Fibroblast of skin of left quadriceps (primary cell): ENCODE measurements around the gene SIGLEC7.

Source experiments
- DNase-seq, 2 experiments: peaks; one replicate each; pipeline ENCODE4 v3.0.0-alpha.2; 2013; ENCODE audit warnings: low read depth in 2 of 2

Gene SIGLEC7

DNA sequence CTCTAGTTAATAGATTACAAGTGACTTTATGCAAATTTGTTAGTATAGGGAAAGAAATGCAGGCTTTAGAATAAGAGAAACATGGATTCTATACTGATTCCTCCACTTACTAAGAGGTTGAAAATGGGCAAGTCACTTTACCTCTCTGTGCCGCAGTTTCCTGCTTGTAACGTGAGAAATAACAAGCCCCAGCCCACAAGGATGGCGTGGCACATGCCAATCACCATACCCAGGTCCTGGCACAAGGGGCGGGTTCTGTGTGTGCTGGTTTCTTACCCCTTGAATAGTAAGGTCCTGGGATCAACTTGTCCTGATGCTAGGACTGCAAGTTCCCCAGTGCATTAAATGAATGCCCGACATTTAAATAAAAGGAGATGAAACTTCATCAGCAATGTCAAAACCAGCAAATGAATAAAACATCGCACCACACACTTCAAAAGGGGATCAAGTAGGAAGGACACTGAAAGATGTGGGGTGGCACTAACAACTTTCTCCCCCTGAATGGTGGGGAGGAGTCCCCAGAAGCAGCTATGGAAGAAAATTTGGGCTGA lies 25.3 kb upstream of the SIGLEC7 start:
- no peak for DNase-seq

- no peak for DNase-seq
These were observed 23.0 kb upstream of the SIGLEC7 start for GRCh38 chr19:51119101-51119500.

GRCh38 chr19:51119611-51120010 lies 22.5 kb upstream of the SIGLEC7 start:
- no peak for DNase-seq

- DNase-seq = no peak
These were observed 21.9 kb upstream of the SIGLEC7 start for GRCh38 chr19:51120160-51120559.

GRCh38 chr19:51121257-51121656 lies 20.8 kb upstream of the SIGLEC7 start:
- DNase-seq = no peak

GRCh38 chr19:51122112-51122981 lies 19.8 kb upstream of the SIGLEC7 start:
- DNase-seq = no peak

DNA sequence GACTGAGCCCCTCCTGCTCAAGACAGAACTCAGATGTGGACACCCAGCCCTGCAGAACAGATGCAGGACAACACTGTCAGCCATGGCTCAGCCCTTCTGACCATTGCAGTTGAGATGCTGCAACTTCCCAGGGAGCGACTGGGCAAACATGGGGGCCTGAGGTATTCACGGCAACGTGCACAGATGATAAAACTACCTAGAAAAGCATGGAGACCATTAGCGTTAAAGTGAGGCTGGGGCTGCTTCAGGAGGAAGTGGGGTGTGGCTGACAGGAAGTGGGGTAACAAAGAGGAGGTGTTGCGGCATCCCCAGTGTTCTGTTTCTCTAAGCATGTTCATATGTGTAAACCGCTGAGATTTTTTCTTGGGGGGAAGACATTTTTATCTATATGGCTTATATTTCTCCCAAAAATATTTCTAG lies 18.7 kb upstream of the SIGLEC7 start:
- DNase-seq = no peak

DNA sequence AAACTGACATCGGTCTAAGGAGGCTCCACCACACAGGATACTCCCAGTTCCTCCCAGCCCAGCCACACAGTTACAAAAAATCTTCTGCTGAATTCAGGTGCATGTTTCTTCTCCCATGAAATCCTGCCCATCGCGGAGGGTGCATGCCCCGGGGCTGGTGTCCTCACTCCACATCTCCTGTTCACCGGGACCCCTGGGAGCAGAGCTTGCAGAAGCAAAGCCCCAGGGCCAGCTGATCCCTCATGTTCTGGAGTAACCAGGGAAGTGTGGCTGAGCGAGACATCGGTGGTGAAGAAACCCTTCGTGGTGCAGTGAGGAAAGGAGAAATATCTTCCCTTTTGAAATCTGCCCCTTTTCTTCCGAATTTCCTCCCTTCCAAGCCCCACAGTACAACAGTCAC lies 18.3 kb upstream of the SIGLEC7 start:
- no peak for DNase-seq

DNA sequence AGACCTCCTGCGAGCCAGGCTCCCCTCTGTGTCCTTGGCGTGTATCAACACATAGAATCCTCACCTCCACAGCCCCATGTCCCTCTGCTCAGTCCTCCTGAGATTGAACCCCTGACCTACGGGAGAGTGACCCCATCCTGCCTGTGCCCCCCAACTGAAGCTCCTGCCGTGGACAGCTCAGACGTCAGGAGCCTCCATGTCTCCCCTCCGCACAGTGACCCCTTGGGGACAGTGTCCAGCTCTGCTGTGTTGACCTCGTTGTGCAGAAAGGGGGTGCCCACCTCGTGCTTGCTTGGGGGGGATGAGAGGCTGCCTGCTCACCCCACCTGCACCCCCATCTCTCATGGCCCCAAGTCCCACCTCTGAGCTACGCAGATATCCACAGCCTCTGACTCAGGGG lies 17.9 kb upstream of the SIGLEC7 start:
- no peak for DNase-seq

DNA sequence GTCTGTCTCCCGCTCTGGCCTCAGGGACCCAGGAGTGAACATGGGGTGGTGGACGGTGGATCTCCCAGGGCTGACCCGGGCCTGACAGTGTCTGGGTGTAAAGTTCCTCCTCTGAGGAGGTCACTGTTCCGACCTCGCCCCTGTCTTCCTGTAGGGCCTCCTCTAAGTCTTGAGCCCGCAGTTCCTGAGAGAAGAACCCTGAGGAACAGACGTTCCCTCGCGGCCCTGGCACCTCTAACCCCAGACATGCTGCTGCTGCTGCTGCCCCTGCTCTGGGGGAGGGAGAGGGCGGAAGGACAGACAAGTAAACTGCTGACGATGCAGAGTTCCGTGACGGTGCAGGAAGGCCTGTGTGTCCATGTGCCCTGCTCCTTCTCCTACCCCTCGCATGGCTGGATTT lies 17.4 kb upstream of the SIGLEC7 start, which contains the start of gene SIGLEC9:
TSS of gene SIGLEC9 (plus strand) at position 178 of the 400 bp plus-strand sequence. CDS start at position 247, 69 bp downstream.
- no peak for DNase-seq

DNA sequence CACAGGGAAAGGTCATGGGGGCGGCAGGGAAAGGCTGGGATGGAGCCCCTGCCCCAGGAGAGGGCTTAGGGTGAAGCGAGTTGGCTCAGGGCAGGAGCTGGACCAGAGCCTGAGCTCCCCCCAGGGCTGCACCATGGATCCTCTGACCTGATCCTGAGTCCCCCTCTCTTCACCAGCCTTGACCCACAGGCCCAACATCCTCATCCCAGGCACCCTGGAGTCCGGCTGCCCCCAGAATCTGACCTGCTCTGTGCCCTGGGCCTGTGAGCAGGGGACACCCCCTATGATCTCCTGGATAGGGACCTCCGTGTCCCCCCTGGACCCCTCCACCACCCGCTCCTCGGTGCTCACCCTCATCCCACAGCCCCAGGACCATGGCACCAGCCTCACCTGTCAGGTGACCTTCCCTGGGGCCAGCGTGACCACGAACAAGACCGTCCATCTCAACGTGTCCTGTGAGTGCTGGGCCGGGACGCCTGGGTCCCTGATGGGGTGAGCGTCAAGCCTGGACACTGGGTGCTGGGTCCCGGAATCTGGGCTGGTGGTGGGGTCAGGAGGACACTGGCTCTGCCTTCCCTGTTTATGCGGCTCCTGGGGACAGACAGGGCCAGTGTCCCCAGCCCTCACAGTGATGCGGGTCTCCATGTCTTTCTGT lies 16.6 kb upstream of the SIGLEC7 start:
- no peak for DNase-seq

- no peak for DNase-seq
These were observed 15.1 kb upstream of the SIGLEC7 start for GRCh38 chr19:51127032-51127431.

- DNase-seq = peak; percentile 49 to 52
These were observed 14.3 kb upstream of the SIGLEC7 start for GRCh38 chr19:51127755-51128154.

DNA sequence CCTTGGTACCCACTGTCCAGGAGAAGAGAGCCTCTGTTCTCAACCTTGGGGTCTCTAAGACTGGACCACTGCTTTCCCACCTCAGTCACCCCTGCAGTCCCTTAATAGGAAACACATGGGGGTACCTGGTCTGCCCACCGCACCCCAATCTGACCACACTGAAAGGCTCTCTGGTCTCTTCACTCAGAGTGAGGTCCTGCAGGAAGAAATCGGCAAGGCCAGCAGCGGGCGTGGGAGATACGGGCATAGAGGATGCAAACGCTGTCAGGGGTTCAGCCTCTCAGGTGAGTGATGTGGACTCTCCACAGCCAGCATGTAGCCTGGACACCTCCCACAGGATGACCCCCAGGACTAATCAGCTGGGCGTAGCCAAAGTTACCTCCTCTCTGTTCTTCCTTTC lies 13.9 kb upstream of the SIGLEC7 start:
- DNase-seq = no peak

- no peak for DNase-seq
These were observed 12.4 kb upstream of the SIGLEC7 start for GRCh38 chr19:51129716-51130115.

DNA sequence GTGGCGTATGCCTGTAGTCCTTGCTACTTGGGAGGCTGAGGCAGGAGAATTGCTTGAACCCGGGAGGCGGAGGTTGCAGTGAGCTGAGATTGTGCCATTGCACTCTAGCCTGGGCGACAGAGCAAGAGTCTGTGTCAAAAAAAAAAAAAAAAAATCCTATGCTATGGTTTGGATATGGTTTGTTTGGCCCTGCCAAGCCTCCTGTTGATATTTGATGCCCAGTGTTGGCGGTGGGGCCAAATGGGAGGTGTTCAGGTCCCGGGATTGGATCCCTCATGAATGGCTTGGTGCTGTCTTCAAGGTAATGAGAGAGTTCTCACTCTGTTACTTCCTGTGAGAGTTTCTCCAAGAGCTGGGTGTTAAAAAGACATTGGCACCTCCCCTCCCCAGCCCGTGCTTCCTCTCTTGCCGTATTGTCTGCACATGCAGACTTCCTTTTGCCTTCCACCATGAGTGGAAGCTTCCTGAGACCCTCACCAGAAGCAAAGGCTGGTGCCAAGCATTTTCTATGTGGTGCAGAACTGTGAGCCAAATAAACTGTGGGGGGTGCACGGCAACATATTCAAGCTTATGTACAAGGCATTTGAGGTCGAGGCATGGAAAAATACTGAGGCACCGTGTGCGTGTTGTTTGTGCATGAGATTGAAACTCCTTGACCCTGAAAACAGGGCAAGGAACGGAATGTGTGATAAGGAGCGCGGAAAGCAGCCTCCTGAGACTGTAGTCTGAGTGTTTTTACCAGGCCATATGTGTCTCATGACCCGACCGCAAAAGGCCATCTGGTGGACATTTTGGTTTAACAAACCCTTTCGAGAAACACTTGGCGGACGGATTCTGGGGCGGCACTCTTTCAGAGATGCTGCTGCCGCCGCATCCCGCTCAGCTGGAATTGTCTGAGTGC lies 10.1 kb upstream of the SIGLEC7 start:
- no peak for DNase-seq

GRCh38 chr19:51135004-51135403 lies 7.1 kb upstream of the SIGLEC7 start:
- no peak for DNase-seq

DNA sequence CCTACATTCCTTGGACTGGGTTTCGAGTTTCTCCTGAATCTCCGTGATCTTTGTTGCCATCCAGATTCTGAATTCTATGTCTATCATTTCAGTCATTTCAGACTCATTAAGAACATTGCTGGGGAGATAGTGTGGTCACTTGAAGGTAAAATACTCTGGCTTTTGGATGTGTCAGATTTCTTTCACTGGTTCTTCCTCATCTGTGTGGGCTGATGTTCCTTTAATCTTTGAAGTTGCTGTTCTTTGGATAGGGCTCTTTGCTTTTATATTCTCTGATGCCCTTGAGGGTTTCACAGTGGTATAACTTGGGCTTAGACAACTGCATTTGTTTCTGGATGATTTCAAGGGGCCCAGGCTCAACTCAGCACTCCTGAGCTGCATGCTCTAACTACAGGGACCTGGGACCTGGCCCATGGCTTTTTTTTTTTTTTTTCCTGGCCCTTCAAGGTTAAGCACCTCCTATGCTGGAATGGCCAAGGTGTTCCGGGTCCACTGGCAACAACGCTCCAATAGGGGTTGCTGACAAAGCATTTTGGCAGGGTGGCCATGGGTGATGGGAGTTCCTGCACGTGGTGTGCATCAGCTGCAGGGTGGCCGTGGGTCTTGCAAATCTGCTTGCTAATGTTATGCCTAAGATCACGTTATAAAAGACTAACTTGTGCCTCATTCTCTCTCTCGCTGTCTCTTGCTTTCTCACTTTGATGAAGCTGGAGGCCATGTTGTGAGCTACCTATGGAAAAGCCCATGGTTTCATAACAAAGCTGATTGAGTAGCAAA lies 5.9 kb upstream of the SIGLEC7 start:
- DNase-seq = no peak

DNA sequence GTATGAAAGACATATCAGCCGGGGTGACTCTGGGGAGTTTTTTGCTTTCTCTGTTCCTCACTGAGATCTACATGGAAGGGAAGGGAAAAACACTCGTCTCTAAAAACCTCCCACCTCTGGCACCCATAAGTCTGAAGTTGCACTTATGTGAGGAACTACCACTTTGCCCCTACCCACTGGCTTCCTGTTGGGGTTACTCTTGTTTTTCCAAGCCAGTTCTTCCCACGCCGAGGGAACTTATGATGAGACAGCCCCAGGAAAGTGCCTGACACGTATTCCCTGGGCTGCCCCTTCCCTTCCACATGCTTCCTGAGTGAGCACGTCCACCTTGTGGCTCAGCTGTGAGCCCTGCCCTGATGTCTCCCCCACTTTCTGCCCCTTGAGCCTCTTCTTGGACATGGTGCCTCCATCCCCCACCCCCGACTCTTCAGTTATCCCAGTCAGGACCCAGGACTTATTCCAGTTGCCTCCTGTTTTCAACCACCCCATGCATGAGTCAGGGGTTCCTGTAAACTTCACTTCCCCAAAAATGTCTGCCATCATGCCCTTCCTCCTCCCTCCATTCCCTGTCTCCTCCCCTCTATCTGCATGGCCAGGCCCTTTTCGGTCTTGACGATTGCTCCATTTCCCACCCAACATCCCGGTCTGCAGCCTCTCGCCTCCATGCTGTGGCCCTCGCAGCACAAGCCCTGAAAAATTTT lies 5.1 kb upstream of the SIGLEC7 start:
- DNase-seq = no peak

DNA sequence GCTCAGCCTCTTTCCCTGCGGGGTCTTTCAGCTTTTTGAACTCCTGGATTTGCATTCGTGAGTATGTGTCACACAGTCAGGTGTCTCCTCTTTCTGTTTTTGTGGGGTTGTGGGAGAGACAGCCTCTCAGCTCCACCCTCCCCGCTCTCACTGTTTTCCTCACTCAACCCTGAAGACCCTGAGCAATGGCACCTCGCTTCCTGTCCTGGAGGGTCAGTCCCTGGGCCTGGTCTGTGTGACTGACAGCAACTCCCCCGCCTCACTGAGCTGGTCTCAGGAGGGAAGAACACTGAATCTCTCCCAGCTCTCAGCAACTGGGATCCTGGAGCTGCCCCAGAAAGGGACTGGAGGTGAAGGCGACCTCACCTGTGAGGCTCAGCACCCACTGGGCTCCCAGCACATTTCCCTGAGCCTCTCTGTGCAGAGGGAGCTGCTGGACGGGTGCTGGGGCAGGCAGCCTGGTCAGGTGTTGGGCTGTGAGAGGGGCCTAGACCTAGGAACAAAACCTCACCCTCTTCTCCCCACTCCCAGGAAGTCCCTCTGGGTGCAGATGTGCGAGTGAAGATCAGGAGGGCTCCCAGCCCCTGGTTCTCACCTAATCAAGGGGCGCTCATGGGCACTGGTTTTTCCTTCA lies 4.2 kb upstream of the SIGLEC7 start:
- DNase-seq = no peak
